ENCODE results near the gene SLC16A10. TPM values are rescaled to one million over a fixed set of nuclear protein-coding genes. Genes with fewer than 3 reads are reported as not detected.

The SLC16A10 gene
- polyA plus RNA-seq, 1 donor (not counting 4 experiments of a cell fraction or from before 2014, with no cell fraction given) = not detected

DNA sequence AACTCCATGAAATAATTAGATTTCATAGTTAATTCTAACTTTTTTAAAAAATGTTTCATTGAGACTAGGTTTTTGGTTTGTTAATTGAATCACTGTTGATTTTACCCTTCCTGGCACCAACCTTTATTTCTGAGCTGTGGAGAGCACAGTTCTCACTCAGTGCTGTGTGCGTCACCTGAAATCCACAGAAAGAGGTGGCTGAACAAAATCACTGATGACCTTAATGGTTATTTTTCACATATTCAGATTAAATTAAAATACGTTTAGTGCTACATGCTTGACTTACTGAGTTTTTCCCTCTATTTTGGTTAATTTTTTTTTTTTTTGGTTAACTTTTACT lies 89.4 kb downstream of the SLC16A10 start:
- no peak overlapping the region for H3K9ac ChIP-seq (ENCODE audit: control insufficient read depth, extremely low read depth, insufficient read depth, low read length)
- H3K27ac ChIP-seq (ENCODE audit: control insufficient read depth, insufficient read depth, low read length) = no peak overlapping the region
- no peaks in the 10 kb centered on the region for H3K9me1 ChIP-seq (ENCODE audit: control insufficient read depth, extremely low read depth, insufficient read depth, low read length)
- dilution Hi-C loops (cut with MboI; ENCODE audit: extremely low pct_ligation_motif_present, low sequenced_read_pairs) = no loop called here
- no peak overlapping the region for H3K4me2 ChIP-seq (ENCODE audit: control insufficient read depth, extremely low read depth, insufficient read depth, low read depth, low read length)
- no peaks in the 10 kb centered on the region for H3K9me3 ChIP-seq (ENCODE audit: control insufficient read depth, low read depth, low read length)
- no peaks in the 10 kb centered on the region for H3K79me2 ChIP-seq (ENCODE audit: control insufficient read depth, insufficient read depth, low read length)
- no peaks in the 10 kb centered on the region for H3K27me3 ChIP-seq (ENCODE audit: control insufficient read depth, extremely low read depth, insufficient read depth, low read length)
- no peak overlapping the region for H2AFZ ChIP-seq (ENCODE audit: control insufficient read depth, low read length)
- H4K20me1 ChIP-seq (ENCODE audit: control insufficient read depth, extremely low read depth, insufficient read depth, low read length) = no peaks in the 10 kb centered on the region
- H3K36me3 ChIP-seq (ENCODE audit: control insufficient read depth in 2 of 2, extremely low read depth in 1 of 2, insufficient read depth in 2 of 2, low read length in 2 of 2) = no peaks in the 10 kb centered on the region
- TF ChIP-seq, protein P1, sequence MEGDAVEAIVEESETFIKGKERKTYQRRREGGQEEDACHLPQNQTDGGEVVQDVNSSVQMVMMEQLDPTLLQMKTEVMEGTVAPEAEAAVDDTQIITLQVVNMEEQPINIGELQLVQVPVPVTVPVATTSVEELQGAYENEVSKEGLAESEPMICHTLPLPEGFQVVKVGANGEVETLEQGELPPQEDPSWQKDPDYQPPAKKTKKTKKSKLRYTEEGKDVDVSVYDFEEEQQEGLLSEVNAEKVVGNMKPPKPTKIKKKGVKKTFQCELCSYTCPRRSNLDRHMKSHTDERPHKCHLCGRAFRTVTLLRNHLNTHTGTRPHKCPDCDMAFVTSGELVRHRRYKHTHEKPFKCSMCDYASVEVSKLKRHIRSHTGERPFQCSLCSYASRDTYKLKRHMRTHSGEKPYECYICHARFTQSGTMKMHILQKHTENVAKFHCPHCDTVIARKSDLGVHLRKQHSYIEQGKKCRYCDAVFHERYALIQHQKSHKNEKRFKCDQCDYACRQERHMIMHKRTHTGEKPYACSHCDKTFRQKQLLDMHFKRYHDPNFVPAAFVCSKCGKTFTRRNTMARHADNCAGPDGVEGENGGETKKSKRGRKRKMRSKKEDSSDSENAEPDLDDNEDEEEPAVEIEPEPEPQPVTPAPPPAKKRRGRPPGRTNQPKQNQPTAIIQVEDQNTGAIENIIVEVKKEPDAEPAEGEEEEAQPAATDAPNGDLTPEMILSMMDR (optimal IDR thresholded peaks at IDR 0.05 in 1 of 3, IDR thresholded peaks at IDR 0.05 in 1 of 3, conservative IDR thresholded peaks at IDR 0.05 in 1 of 3; ENCODE audit: extremely low read depth in 1 of 3, insufficient read depth in 2 of 3, low read length in 3 of 3) = no peak
- no peak for TF ChIP-seq EZH2 (IDR thresholded peaks at IDR 0.05; ENCODE audit: low read length)
- H3K4me1 ChIP-seq (ENCODE audit: control insufficient read depth, extremely low read depth, insufficient read depth, low read length) = no peaks in the 10 kb centered on the region
- no peak for FAIRE-seq
- no peak for DNase-seq (ENCODE audit: low read depth, low spot score)
- H3K4me3 ChIP-seq (ENCODE audit: control insufficient read depth in 2 of 3, extremely low read depth in 1 of 3, insufficient read depth in 2 of 3, low read depth in 1 of 3, low read length in 3 of 3) = no peak overlapping the region

DNA sequence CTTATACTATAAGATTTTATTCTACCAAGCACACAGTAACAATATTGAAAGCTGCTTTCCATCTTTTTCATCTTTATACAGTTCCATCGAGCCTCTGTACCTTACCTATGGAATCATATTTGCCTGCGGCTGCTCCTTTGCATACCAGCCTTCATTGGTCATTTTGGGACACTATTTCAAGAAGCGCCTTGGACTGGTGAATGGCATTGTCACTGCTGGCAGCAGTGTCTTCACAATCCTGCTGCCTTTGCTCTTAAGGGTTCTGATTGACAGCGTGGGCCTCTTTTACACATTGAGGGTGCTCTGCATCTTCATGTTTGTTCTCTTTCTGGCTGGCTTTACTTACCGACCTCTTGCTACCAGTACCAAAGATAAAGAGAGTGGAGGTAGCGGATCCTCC lies 89.8 kb downstream of the SLC16A10 start:
- Histone ChIP-seq H3K4me3 (ENCODE audit: control insufficient read depth in 2 of 3, extremely low read depth in 1 of 3, insufficient read depth in 2 of 3, low read depth in 1 of 3, low read length in 3 of 3) (no peak overlapping the region), H3K27me3 (ENCODE audit: control insufficient read depth, extremely low read depth, insufficient read depth, low read length) (no peaks in the 10 kb centered on the region), H3K9ac (ENCODE audit: control insufficient read depth, extremely low read depth, insufficient read depth, low read length) (no peak overlapping the region), H3K4me1 (ENCODE audit: control insufficient read depth, extremely low read depth, insufficient read depth, low read length) (no peaks in the 10 kb centered on the region), H3K9me3 (ENCODE audit: control insufficient read depth, low read depth, low read length) (no peaks in the 10 kb centered on the region), H4K20me1 (ENCODE audit: control insufficient read depth, extremely low read depth, insufficient read depth, low read length) (no peaks in the 10 kb centered on the region), H3K27ac (ENCODE audit: control insufficient read depth, insufficient read depth, low read length) (no peak overlapping the region), H3K36me3 (ENCODE audit: control insufficient read depth in 2 of 2, extremely low read depth in 1 of 2, insufficient read depth in 2 of 2, low read length in 2 of 2) (no peaks in the 10 kb centered on the region), H3K9me1 (ENCODE audit: control insufficient read depth, extremely low read depth, insufficient read depth, low read length) (no peaks in the 10 kb centered on the region), H3K4me2 (ENCODE audit: control insufficient read depth, extremely low read depth, insufficient read depth, low read depth, low read length) (no peak overlapping the region), H2AFZ (ENCODE audit: control insufficient read depth, low read length) (no peak overlapping the region), H3K79me2 (ENCODE audit: control insufficient read depth, insufficient read depth, low read length) (no peaks in the 10 kb centered on the region)
- DNase-seq (ENCODE audit: low read depth, low spot score) = no peak
- dilution Hi-C loops (cut with MboI; ENCODE audit: extremely low pct_ligation_motif_present, low sequenced_read_pairs) = no loop called here
- TF ChIP-seq EZH2 (IDR thresholded peaks at IDR 0.05; ENCODE audit: low read length) = no peak
- TF ChIP-seq, protein P1 (optimal IDR thresholded peaks at IDR 0.05 in 1 of 3, IDR thresholded peaks at IDR 0.05 in 1 of 3, conservative IDR thresholded peaks at IDR 0.05 in 1 of 3; ENCODE audit: extremely low read depth in 1 of 3, insufficient read depth in 2 of 3, low read length in 3 of 3) = no peak
- FAIRE-seq = no peak
